GM12878 (cell line): ENCODE measurements around the gene DBNL. TPM values are rescaled to one million over a fixed set of nuclear protein-coding genes. Genes with fewer than 3 reads are reported as not detected.
"Not testable (repeated sequence)": the region's sequence is repeated elsewhere in the genome, so short reads cannot be mapped to it uniquely, and the experiment has no call there.

Experiments used
- ATAC-seq: fragments of 200-7000 bp; cut with Tn5 transposase; 3 replicates; pipeline ENCODE4 v1.9.1; 2020; ENCODE audit warnings: mild to moderate bottlenecking, moderate library complexity
- BruUV-seq: library from RNA; stranded (reverse); fragments of 400-500 nt; replicated peaks from 2 replicates; lab custom pipeline; 2021; lab: Mats Ljungman, UMichigan
- CTCF ChIA-PET: fragments of 300-600 bp; sonication (Branson Sonifier 250); formaldehyde crosslinking; extraction: SDS; loops from one replicate; lab custom pipeline; 2021; ENCODE audit warnings: inconsistent platforms; lab: Yijun Ruan, JAX
- POLR2A ChIA-PET: fragments of 350-600 bp; formaldehyde crosslinking; extraction: SDS; loops from one replicate; lab custom pipeline; 2021; ENCODE audit warnings: inconsistent platforms; lab: Charles Lee
- RAD21 ChIA-PET: fragments of 300-600 bp; sonication (Branson Sonifier 250); formaldehyde crosslinking; loops from one replicate; lab custom pipeline; 2023; ENCODE audit warnings: antibody characterized with exemption; ENCODE audit not compliant: unreplicated experiment; lab: Charles Lee
- SMC1A ChIA-PET: fragments of 300-600 bp; sonication (Branson Sonifier 250); formaldehyde crosslinking; loops from one replicate; lab custom pipeline; 2023; ENCODE audit not compliant: unreplicated experiment, uncharacterized antibody; lab: Charles Lee
- DNase-seq: peaks from one replicate; pipeline ENCODE4 v3.0.0-alpha.2; 2011; ENCODE audit warnings: low read depth, low spot score
- FAIRE-seq: peaks from 3 replicates; lab custom pipeline; 2011; peaks lifted over from hg19 to GRCh38; lab: Jason Lieb, UNC
- H2AFZ ChIP-seq: 2 replicates; pipeline ENCODE4 v1.6.0; 2011; ENCODE audit warnings: low read depth, low read length, control low read depth; ENCODE audit not compliant: control insufficient read depth
- H3K27ac ChIP-seq: 2 replicates; pipeline ENCODE4 v1.5.1; 2011; ENCODE audit warnings: control low read depth; ENCODE audit not compliant: control insufficient read depth, insufficient read depth
- H3K27me3 ChIP-seq, 2 experiments: replicated peaks in 1 of 2; 2 replicates each; pipeline versions ENCODE4 v1.6.0 to v1.6.1; 2011; ENCODE audit warnings: low read length in 1 of 2; ENCODE audit not compliant: control insufficient read depth in 2 of 2, insufficient read depth in 2 of 2
- H3K36me3 ChIP-seq, 2 experiments: 2 replicates each; pipeline ENCODE4 v1.5.1; 2011; ENCODE audit warnings: low read length in 1 of 2; ENCODE audit not compliant: control insufficient read depth in 2 of 2, insufficient read depth in 2 of 2
- H3K4me1 ChIP-seq: 2 replicates; pipeline ENCODE4 v1.6.1; 2011; ENCODE audit warnings: mild to moderate bottlenecking, low read length, moderate library complexity, mixed read lengths; ENCODE audit not compliant: control insufficient read depth, insufficient read depth
- H3K4me2 ChIP-seq: 2 replicates; pipeline ENCODE4 v1.6.0; 2011; ENCODE audit warnings: control low read depth; ENCODE audit not compliant: control insufficient read depth, insufficient read depth
- H3K4me3 ChIP-seq: fragments of 200-600 bp; sonication (generic); 2 replicates; pipeline ENCODE4 v1.5.1; 2016
- H3K79me2 ChIP-seq: 2 replicates; pipeline ENCODE4 v1.6.0; 2011; ENCODE audit warnings: low read length; ENCODE audit not compliant: control insufficient read depth, insufficient read depth
- H3K9ac ChIP-seq: 2 replicates; pipeline ENCODE4 v1.8.0; 2011; ENCODE audit warnings: low read length, control low read depth, mixed read lengths; ENCODE audit not compliant: control insufficient read depth, insufficient read depth
- H3K9me3 ChIP-seq: replicated peaks from 3 replicates; pipeline ENCODE4 v1.5.1; 2011; ENCODE audit warnings: mild to moderate bottlenecking, low read length; ENCODE audit not compliant: control insufficient read depth, insufficient read depth
- H4K20me1 ChIP-seq: 2 replicates; pipeline ENCODE4 v1.6.0; 2011; ENCODE audit not compliant: control insufficient read depth, insufficient read depth
- CBFB ChIP-seq: IDR thresholded peaks from 2 replicates; pipeline ENCODE4 v1.6.1; 2016; ENCODE audit warnings: antibody characterized with exemption, low read depth
- CHD1 ChIP-seq: IDR thresholded peaks from 2 replicates; pipeline ENCODE4 v1.6.1; 2012; ENCODE audit warnings: low read depth, low read length, improper control_type of control experiment
- CREB1 ChIP-seq: IDR thresholded peaks from 2 replicates; pipeline ENCODE4 v1.6.1; 2012; ENCODE audit warnings: low read depth, mild to moderate bottlenecking, inconsistent platforms
- EGR1 ChIP-seq, 2 experiments: IDR thresholded peaks; 1 replicate in 1 of 2; 2 replicates in 1 of 2; pipeline ENCODE4 v1.6.1; 2011 to 2012; ENCODE audit warnings: low read depth in 2 of 2, low read length in 2 of 2, borderline replicate concordance in 1 of 2, mild to moderate bottlenecking in 1 of 2, moderate library complexity in 1 of 2
- ETV6 ChIP-seq, 2 experiments: fragments of 450-650 bp in 1 of 2; IDR thresholded peaks in 1 of 2; conservative IDR thresholded peaks in 1 of 2; 2 replicates each; pipeline ENCODE4 v1.6.1; 2014; ENCODE audit warnings: antibody characterized with exemption in 1 of 2, borderline replicate concordance in 1 of 2, low read depth in 1 of 2, mild to moderate bottlenecking in 1 of 2, moderate library complexity in 1 of 2
- IKZF2 ChIP-seq, 2 experiments: fragments of 450-650 bp; IDR thresholded peaks; 2 replicates each; pipeline ENCODE4 v1.6.1; 2017; ENCODE audit warnings: mild to moderate bottlenecking in 2 of 2, moderate library complexity in 2 of 2
- NFXL1 ChIP-seq: fragments of 450-650 bp; IDR thresholded peaks from 2 replicates; pipeline ENCODE4 v1.6.1; 2017; ENCODE audit warnings: antibody characterized with exemption, mild to moderate bottlenecking, borderline replicate concordance
- PAX5 ChIP-seq: IDR thresholded peaks from 2 replicates; pipeline ENCODE4 v1.6.1; 2011; ENCODE audit warnings: low read depth, low read length, borderline replicate concordance
- RBBP5 ChIP-seq: fragments of 200-600 bp; sonication (generic); conservative IDR thresholded peaks from 2 replicates; pipeline ENCODE4 v1.6.1; 2016
- SMAD5 ChIP-seq: IDR thresholded peaks from 2 replicates; pipeline ENCODE4 v1.6.1; 2016; ENCODE audit warnings: antibody characterized with exemption, low read depth
- SREBF1 ChIP-seq: IDR thresholded peaks from 2 replicates; pipeline ENCODE4 v1.6.1; 2012; ENCODE audit warnings: mild to moderate bottlenecking, low read length
- TCF12 ChIP-seq: IDR thresholded peaks from 2 replicates; pipeline ENCODE4 v1.6.1; 2011; ENCODE audit warnings: low read depth, mild to moderate bottlenecking, low read length
- ZBTB40 ChIP-seq: fragments of 450-650 bp; IDR thresholded peaks from 2 replicates; pipeline ENCODE4 v1.6.1; 2016; ENCODE audit warnings: mild to moderate bottlenecking, moderate library complexity, borderline replicate concordance
- ZNF217 ChIP-seq: fragments of 450-650 bp; IDR thresholded peaks from 2 replicates; pipeline ENCODE4 v1.6.1; 2017; ENCODE audit warnings: antibody characterized with exemption, mild to moderate bottlenecking
- WGBS: methylation state at CpG from one replicate; pipeline ENCODE4 v1.1.6; 2016; ENCODE audit warnings: low lambda C conversion rate; ENCODE audit not compliant: insufficient replicate concordance, insufficient coverage; ENCODE audit errors: missing lambda C conversion rate; 5-methylcytosine and 5-hydroxymethylcytosine counted together
- in situ Hi-C: fragments of 300-500 bp; cut with MboI; formaldehyde crosslinking; loops from 9 replicates; pipeline ENCODE4 v1.14.3; 2018; ENCODE audit warnings: mixed read lengths
- intact Hi-C: fragments of 100-400 bp; cut with micrococcal nuclease; formaldehyde crosslinking; loops from one replicate; pipeline ENCODE4 v1.14.2; 2022; ENCODE audit not compliant: unreplicated experiment
- polyA plus RNA-seq, 11 experiments: library from polyadenylated mRNA; depleted of rRNA in 4 of 11; unstranded in 6 of 11; stranded (reverse) in 5 of 11; fragments of >200 nt; fragmentation: Nextera tagmentation in 4 of 11; fragmentation: Illumina TruSeq in 1 of 11; extraction: Ambion mirVana in 4 of 11; extraction: Trizol in 1 of 11; gene quantifications; 1 replicate in 1 of 11; 2 replicates in 10 of 11; pipeline versions ENCODE4 v1.2.1 to v1.2.3, GENCODE V29; 2011 to 2016; ENCODE audit warnings: inconsistent platforms in 2 of 11, missing spikeins in 2 of 11, low read depth in 1 of 11
- total RNA-seq, 4 experiments: library from RNA; depleted of rRNA in 3 of 4; stranded (reverse); fragments of >200 nt in 3 of 4; fragmentation: Illumina TruSeq in 1 of 4; extraction: Trizol in 1 of 4; gene quantifications; 2 replicates each; pipeline versions ENCODE4 v1.2.1 to v1.2.3, GENCODE V29; 2013 to 2021
- TF ChIP-seq, protein P1 (sequence below): fragments of 450-650 bp; IDR thresholded peaks from 2 replicates; pipeline ENCODE4 v1.6.1; 2014; ENCODE audit warnings: mild to moderate bottlenecking

DBNL gene
- total and polyA plus RNA-seq, 10 of the 15 experiments (the other 5 are each of a cell fraction or from before 2014, with no cell fraction given): 4.1 to 179 (median 84.3) TPM

GRCh38 chr7:44044315-44045225 is at the start of gene DBNL (continued):
- TF ChIP-seq ZBTB40: peak; percentile 95
- TF ChIP-seq ZNF217: no peak
- TF ChIP-seq, protein P1, sequence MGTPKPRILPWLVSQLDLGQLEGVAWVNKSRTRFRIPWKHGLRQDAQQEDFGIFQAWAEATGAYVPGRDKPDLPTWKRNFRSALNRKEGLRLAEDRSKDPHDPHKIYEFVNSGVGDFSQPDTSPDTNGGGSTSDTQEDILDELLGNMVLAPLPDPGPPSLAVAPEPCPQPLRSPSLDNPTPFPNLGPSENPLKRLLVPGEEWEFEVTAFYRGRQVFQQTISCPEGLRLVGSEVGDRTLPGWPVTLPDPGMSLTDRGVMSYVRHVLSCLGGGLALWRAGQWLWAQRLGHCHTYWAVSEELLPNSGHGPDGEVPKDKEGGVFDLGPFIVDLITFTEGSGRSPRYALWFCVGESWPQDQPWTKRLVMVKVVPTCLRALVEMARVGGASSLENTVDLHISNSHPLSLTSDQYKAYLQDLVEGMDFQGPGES: no peak
- no peak for TF ChIP-seq SREBF1
- TF ChIP-seq PAX5: no peak
- TF ChIP-seq EGR1 (IDR thresholded peaks at IDR 0.05; ENCODE audit: borderline replicate concordance in 1 of 2, low read depth in 2 of 2, low read length in 2 of 2): peak; percentile 15 to 61; a peak in 2 of 3 replicates
- TF ChIP-seq ETV6 (conservative IDR thresholded peaks at IDR 0.05 in 1 of 2, IDR thresholded peaks at IDR 0.05 in 1 of 2; ENCODE audit: borderline replicate concordance in 1 of 2, low read depth in 1 of 2): peak in 1 of 2 experiments; percentile 81; a peak in 2 of 4 replicates
- no peak for TF ChIP-seq CHD1
- no peak for TF ChIP-seq RBBP5
- peak; percentile 55; the same call in 1 of the 2 replicates for TF ChIP-seq TCF12
- TF ChIP-seq CBFB: peak; percentile 48; the same call in 1 of the 2 replicates
- TF ChIP-seq CREB1: peak; percentile 70
- no peak for TF ChIP-seq NFXL1
- peak in 1 of 2 experiments; percentile 9; a peak in 1 of 4 replicates for TF ChIP-seq IKZF2 (IDR thresholded peaks at IDR 0.05)
- TF ChIP-seq SMAD5: peak; percentile 95

GRCh38 chr7:43997532-43997931 is 47.0 kb upstream of the DBNL start, which contains the start of gene SPDYE1:
SPDYE1 (plus strand) TSS chr7:43997897; CDS start chr7:43999950, 2,053 bp downstream.
- in situ Hi-C loops, CTCF ChIA-PET, H4K20me1 ChIP-seq, H3K27ac ChIP-seq, POLR2A ChIA-PET, SMC1A ChIA-PET, H3K79me2 ChIP-seq, H3K27me3 ChIP-seq, ATAC-seq, H2AFZ ChIP-seq, BruUV-seq, H3K4me2 ChIP-seq, intact Hi-C loops, FAIRE-seq, H3K4me1 ChIP-seq, H3K9me3 ChIP-seq, H3K9ac ChIP-seq, DNase-seq, H3K4me3 ChIP-seq, RAD21 ChIA-PET, H3K36me3 ChIP-seq: not testable (repeated sequence)
- WGBS: 94% methylated on average over 3 of the region's 3 CpGs
